Measurements from ENCODE around the gene UGT2A1.

DNA sequence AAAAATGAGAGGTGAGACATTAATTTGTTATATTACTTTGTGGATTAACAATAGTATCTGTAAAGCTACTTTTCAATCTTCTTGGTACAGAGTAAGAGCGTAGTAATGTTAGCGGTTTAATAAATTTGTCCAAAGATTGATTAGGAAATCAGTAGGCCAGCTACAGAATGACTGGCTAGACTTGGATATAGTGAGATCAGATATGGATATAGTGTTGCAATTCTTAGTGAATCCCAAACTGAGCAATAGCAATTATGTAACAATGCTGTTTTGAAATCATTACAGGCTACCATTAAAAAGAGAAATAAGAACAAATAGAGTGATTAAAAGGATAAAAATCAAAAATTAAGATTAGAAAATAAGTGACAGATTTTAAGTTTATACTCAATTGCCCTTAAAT is 12.8 kb downstream of the UGT2A1 start:
- TF ChIP-seq EZH2phosphoT487 (IDR thresholded peaks at IDR 0.05; ENCODE audit: insufficient read depth, low read depth) (no peak), EZH2 (IDR thresholded peaks at IDR 0.05; ENCODE audit: insufficient read depth, poor library complexity, severe bottlenecking) (no peak)
